Measurements from ENCODE around the gene PAPSS2. TPM values are rescaled to one million over a fixed set of nuclear protein-coding genes. Genes with fewer than 3 reads are reported as not detected.
"Not testable (repeated sequence)": the region's sequence is repeated elsewhere in the genome, so short reads cannot be mapped to it uniquely, and the experiment has no call there.

The PAPSS2 gene
- total RNA-seq, 2 experiments from 2014 or later: 0.04 to 0.11 TPM

- ChIA-PET POLR2A (no interaction called here), CTCF (no interaction called here)
Measured at GRCh38 chr10:87640043-87640442, 19.6 kb upstream of the PAPSS2 start.

DNA sequence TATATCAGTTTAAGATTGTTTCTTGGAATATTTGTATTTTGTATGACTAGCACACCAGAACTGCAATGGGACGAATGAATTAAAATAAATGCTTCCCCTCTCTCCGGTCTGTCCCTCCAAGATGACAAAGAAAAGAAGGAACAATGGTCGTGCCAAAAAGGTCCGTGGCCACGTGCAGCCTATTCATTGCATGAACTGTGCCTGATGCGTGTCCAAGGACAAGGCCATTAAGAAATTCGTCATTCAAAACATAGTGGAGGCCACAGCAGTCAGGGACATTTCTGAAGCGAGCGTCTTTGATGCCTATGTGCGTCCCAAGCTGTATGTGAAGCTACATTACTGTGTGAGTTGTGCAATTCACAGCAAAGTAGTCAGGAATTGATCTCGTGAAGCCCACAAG is 17.2 kb upstream of the PAPSS2 start:
- CTCF ChIA-PET: interaction anchor here (1.1 kb wide), 1 partner anchor 16 kb away, joined by 6 read pairs; no protein-coding TSS in a partner anchor
- POLR2A ChIA-PET: no interaction called here

DNA sequence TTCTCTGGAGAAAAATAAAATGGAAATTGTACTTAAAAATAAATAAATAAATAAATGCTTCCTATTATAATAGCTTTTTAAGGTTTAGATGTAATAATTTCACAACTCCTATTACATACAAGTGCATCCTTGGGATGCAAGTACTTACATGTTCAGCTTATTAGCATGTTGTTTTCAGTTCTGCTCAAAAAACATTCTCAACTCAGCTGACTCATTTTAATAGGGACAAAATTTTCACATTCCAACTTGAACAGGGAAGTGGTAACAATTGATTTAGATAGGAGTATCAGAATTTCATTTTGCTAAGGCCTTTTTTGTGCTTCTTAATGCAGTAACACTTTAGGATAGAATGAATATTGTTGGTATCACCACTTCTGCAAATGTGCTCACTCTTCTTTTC is 16.7 kb upstream of the PAPSS2 start:
- CTCF ChIA-PET: interaction anchor here (1.1 kb wide), 1 partner anchor 16 kb away, joined by 6 read pairs; no protein-coding TSS in a partner anchor
- POLR2A ChIA-PET: no interaction called here

- POLR2A ChIA-PET: no interaction called here
- CTCF ChIA-PET: interaction anchor here (0.6 kb wide), 1 partner anchor 36 kb away, joined by 5 read pairs; no protein-coding TSS in a partner anchor
Measured at GRCh38 chr10:87643920-87644319, 15.8 kb upstream of the PAPSS2 start.

DNA sequence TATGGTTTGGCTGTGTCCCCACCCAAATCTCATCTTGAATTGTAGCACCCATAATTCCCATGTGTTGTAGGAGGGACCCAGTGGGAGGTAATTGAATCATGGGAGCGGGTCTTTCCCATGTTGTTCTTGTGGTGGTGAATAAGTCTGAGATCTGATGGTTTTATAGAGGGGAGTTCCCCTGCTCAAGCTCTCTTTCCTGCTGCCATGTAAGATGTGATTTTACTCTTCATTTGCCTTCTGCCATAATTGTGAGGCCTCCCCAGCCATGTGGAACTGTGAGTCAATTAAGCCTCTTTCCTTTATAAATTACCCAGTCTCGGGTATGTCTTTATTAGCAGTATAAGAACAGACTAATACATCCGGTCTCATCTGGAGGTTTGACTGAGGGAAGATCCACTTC is 15.2 kb upstream of the PAPSS2 start:
- POLR2A ChIA-PET, CTCF ChIA-PET: not testable (repeated sequence)

DNA sequence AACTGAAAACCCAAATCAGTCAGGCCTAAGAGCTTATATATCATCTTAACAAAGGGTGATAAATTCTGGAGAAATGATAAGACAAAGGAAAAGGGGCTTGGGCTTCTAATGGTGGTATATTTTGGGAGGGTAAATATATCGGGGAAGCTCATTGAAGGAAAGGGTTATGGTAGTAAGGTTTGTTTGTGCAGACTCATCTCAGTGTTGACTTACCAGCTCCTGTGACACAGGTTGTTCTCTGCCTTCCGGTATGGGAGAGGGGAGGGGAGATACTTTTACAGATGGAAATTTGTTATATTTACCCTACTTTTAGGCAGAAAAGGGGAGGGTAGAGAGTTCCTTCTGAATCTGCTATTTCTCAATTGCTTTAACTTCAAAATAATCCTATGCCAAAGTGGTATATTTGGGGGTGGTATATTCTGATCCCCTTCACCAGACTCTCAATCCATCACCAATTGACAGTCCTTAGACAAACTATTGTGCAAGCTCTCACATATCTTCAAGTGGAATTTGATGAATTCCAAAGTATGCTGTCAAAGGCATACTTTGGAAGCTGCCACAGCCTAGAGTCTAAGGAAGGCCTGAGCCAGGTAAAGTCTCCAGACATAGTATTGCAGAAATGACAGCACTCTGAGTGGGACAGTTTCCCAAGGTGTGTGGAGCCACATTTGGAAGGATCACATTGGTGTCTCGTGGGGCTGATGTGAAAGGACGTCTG is 13.3 kb upstream of the PAPSS2 start:
- CTCF ChIA-PET: no interaction called here
- POLR2A ChIA-PET: no interaction called here

DNA sequence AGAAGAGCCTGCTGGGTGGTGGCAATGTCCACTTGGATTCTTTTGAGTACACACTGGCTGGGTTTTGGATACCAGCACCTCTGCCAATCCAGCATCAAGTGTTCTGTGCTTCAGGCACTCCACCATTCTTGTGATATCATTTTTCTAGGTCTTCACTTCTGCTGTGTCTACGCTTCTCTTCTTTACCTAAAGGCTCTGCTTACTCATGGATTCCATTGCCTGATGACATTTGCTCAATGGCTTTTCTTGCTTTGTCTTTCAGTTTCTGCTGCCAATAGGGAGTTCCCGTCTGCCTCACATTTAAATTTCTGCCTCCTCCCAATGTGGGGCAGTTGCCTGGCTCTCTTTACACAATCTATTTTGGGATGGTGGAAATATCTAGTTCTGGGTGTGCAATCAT is 12.7 kb upstream of the PAPSS2 start:
- POLR2A ChIA-PET: no interaction called here
- CTCF ChIA-PET: no interaction called here

DNA sequence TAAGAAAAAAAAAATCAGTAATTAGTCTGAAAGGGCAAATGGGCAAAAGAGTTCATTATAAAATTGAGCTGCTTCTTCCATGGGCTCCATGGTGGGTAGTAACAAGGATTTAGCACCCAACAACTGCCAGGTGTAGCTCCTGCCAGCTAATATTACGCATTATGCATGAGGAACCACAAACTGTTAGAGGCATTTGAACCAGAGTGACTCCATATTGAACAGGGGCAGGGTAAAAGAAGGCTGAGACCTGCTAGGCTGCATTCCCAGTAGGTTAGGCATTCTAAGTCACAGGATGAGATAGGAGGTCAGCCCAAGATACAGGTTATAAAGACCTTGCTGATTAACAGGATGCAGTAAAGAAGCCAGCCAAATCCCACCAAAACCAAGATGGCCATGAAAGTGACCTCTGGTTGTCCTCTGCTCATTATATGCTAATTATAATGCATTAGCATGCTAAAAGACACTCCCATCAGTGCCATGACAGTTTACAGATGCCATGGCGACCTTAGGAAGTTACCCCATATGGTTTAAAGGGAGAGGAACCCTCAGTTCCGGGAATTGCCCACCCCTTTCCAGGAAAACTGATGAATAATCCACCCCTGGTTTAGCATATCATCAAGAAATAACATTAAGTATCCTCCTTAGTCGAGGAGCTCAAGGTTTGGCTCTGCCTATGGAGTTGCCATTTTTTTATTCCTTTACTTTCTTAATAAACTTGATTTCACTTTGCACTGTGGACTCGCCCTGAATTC is 8.7 kb upstream of the PAPSS2 start:
- ChIA-PET CTCF (no interaction called here), POLR2A (no interaction called here)

DNA sequence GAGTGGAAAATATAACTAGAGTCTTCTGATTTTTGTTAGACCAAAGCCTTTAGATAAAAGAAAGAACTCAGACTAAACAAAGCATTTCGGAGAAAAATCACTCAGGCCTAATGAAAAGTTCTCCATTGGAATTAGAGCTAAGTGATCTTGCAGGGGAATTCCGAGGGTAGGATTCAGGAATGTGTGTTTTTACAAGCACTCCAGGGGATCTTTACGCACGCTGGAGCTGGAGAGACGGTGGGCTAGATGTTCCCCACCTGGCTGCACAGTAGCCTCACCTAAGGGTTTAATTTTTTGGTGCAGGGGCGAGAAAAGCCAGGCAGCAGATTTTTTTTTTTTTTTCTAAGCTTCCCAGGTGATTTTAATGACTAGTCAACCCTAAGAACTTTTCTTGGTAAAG is 7.9 kb upstream of the PAPSS2 start:
- ChIA-PET POLR2A (no interaction called here), CTCF (interaction anchor here (0.7 kb wide), 1 partner anchor 368 kb away, joined by 3 read pairs; no protein-coding TSS in a partner anchor)

- CTCF ChIA-PET: no interaction called here
- POLR2A ChIA-PET: no interaction called here
Measured at GRCh38 chr10:87652261-87652660, 7.4 kb upstream of the PAPSS2 start.

DNA sequence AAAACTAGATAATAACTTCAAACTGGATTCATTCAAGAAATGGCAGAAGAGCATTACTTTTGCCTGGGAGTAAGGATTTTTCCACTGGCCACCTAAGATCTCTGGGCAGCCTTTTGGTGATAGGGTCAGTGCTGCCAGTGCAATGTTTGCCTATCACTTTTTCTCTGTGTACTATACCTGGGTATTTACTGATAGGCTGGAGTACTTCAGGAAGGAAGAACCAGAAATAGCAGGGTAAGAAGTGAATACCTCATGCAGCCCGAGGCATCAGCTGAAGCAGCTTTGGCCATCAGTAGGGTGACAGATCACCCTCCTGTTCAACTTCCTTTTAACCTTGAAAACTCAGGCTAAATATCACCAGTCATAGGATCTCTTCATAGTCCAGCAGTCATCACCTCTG is 5.5 kb upstream of the PAPSS2 start:
- POLR2A ChIA-PET: no interaction called here
- CTCF ChIA-PET: no interaction called here

GRCh38 chr10:87656431-87657072 is 3.1 kb upstream of the PAPSS2 start:
- ChIA-PET CTCF (no interaction called here), POLR2A (no interaction called here)

- POLR2A ChIA-PET: no interaction called here
- CTCF ChIA-PET: no interaction called here
Measured at GRCh38 chr10:87657371-87657770, 2.3 kb upstream of the PAPSS2 start.

- CTCF ChIA-PET: interaction anchor here (0.7 kb wide), 1 partner anchor 125 kb away, joined by 3 read pairs; no protein-coding TSS in a partner anchor
Measured at GRCh38 chr10:87658321-87658795, 1.3 kb upstream of the PAPSS2 start.

GRCh38 chr10:87658858-87659555 is 671 bp upstream of the PAPSS2 start:
- ChIA-PET CTCF (interaction anchor here (0.7 kb wide), 1 partner anchor 125 kb away, joined by 3 read pairs; no protein-coding TSS in a partner anchor), POLR2A (interaction anchor here (0.5 kb wide), 1 partner anchor 117 kb away, joined by 5 read pairs; no protein-coding TSS in a partner anchor)

More at GRCh38 chr10:87658321-87658795, 1.3 kb upstream of the PAPSS2 start:
- POLR2A ChIA-PET: no interaction called here

DNA sequence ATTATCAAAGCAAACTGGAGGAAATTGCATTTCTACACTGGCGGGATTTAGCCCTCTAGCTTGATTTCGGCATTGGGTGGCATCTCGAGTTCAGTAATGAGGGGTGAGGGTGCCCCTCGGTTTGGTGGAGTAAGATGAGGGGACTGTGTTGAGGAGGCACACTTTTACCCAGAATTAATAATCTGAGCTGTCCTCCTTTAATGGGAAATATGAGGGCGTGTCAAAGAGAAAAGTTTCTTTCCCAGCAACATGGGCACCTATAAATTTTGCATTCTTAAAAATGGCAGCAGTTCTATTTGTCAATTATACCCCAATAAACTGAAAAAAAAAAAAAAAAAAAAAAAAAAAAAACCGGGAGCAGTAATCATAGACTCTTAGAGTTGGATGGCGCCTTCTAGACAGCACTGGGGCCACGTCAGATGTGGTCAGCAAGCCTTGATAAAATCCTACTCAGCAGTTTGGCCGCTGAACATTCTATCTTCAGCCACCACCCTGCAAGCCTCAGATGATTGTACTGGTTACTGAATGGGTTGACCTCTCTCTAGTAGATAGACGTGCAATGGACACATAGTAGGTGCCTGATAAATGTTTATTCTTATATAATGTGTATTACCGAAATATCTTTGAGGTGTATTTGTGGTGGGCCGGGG is 931 bp downstream of the PAPSS2 start:
- CTCF ChIA-PET: interaction anchor here (0.8 to 1.3 kb wide), 2 partner anchors 74 to 127 kb away, joined by 3 read pairs; no protein-coding TSS in a partner anchor

GRCh38 chr10:87661861-87662785 is 2.4 kb downstream of the PAPSS2 start:
- CTCF ChIA-PET: interaction anchor here (0.6 kb wide), 1 partner anchor 723 kb away, joined by 3 read pairs; no protein-coding TSS in a partner anchor
- POLR2A ChIA-PET: no interaction called here

More for the DNA sequence above, 931 bp downstream of the PAPSS2 start:
- POLR2A ChIA-PET: no interaction called here

DNA sequence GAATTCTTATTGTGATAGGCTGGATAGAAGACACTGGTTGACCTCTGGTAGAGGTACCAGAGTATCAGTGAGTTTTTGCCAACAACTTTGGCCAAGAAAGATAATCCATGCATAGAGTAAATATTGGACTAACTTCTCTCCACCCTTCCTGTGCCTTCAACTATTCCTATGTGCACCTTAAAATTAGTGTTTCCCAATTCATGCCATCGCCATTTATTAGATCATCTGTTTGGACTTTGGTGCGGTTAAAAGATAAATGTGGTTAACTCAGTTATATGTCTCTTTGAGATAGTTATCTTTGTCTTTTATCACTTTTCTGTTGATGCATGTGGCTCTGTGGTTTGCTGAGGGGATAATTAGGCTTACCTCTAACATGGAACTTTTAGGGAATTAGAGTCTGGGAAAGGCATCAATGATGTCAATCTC is 4.6 kb downstream of the PAPSS2 start:
- ChIA-PET POLR2A (no interaction called here), CTCF (no interaction called here)

Data from activated CD8-positive, alpha-beta memory T cell treated with anti-CD3 and anti-CD28 coated beads for 36 hours (primary cell).